GM19043 (cell line): ENCODE measurements around the gene CXXC5.
A peak's percentile ranks its signal among the peaks of the same experiment; 100 is the strongest.
"Not testable (repeated sequence)": the region's sequence is repeated elsewhere in the genome, so short reads cannot be mapped to it uniquely, and the experiment has no call there.

Experiments
- ATAC-seq: cut with Tn5 transposase; IDR thresholded peaks from one replicate; pipeline ENCODE4 v1.9.1; 2021; ENCODE audit warnings: low read depth; ENCODE audit not compliant: unreplicated experiment

Gene CXXC5

DNA sequence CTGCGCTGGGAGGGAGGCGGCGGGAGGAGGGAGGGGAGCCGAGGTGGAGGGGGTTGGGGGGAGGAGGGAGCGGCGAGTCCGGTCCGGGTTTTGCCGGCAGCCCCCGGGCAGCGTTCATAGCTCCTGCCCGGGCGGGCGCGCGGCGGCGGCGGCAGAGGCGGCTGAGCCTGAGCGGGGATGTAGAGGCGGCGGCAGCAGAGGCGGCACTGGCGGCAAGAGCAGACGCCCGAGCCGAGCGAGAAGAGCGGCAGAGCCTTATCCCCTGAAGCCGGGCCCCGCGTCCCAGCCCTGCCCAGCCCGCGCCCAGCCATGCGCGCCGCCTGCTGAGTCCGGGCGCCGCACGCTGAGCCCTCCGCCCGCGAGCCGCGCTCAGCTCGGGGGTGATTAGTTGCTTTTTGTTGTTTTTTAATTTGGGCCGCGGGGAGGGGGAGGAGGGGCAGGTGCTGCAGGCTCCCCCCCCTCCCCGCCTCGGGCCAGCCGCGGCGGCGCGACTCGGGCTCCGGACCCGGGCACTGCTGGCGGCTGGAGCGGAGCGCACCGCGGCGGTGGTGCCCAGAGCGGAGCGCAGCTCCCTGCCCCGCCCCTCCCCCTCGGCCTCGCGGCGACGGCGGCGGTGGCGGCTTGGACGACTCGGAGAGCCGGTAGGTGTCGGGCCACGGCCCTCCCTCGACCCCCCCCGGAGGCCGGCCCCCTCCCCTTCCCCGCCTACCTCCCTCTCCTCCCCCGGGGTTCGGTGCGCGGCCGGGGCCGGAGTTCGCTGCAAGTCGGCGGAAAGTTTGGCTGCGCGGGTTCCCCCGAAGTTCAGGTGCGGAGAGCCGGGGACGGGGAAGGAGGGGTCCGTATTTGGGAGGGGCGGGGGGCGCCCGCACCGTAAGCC lies at the start of gene CXXC5:
CXXC5 (plus strand) TSS at position 145 of the 877 bp plus-strand sequence. CDS start 32,175 bp downstream, outside the sequence.
- ATAC-seq: no peak

GRCh38 chr5:139598601-139598965 lies 49.6 kb upstream of the CXXC5 start:
- not testable (repeated sequence) for ATAC-seq

GRCh38 chr5:139600336-139600949 lies 47.7 kb upstream of the CXXC5 start:
- ATAC-seq: no peak

DNA sequence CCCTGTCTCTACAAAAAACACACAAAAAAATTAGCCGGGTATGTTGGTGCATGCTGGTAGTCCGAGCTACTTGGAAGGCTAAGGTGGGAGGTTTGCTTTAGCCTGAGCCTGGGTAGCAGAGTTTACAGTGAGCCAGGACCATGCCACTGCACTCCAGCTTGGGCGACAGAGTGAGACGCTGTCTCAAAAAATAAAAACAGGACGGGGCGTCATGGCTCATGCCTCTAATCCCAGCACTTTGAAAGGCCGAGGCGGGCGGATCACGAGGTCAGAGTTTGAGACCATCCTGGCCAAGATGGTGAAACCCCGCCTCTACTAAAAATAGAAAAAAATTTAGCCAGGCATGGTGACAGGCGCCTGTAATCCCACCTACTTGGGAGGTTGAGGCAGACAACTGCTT lies 46.7 kb upstream of the CXXC5 start:
- no peak for ATAC-seq

GRCh38 chr5:139601948-139602347 lies 46.2 kb upstream of the CXXC5 start:
- not testable (repeated sequence) for ATAC-seq

- no peak for ATAC-seq
These were observed 42.3 kb upstream of the CXXC5 start for GRCh38 chr5:139605887-139606286.

- ATAC-seq: no peak
These were observed 36.2 kb upstream of the CXXC5 start for GRCh38 chr5:139611703-139612584.

DNA sequence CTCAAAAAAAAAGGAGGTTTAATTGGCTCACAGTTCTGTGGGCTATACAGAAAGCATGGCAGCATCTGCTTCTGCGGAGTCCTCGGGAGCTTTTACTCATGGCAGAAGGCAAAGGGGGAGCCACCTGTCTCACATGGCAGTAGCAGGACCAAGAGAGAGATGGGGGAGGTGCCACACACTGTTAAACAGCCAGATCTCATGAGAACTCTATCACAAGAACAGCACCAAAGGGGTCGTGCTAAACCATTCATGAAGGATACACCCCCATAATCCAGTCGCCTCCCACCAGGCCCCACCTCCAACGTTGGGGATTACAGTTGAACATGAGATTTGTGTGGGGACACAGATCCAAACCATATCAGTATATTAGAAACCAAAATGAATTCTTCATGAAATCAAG lies 28.3 kb upstream of the CXXC5 start:
- ATAC-seq: no peak

- ATAC-seq: not testable (repeated sequence)
These were observed 22.8 kb upstream of the CXXC5 start for GRCh38 chr5:139625398-139625797.

DNA sequence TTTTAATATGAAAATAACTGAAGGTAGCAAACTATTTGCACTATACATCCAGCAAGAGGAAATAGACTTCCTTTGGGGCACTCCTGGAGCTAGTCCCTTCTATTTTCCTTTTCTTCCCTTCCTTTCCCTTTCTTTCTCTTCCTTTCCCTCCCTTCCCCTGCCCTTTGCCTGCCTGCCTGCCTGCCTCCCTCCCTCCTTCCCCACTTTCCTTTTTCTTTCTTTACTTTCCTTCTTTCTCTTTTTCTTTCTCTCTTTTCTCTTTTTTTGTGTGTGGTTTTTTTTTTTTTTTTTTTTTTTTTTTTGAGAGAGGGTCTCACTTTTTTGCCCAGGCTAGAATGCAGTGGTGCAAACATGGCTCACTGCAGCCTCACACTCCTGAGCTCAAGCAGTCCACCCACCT lies 17.3 kb upstream of the CXXC5 start:
- no peak for ATAC-seq

GRCh38 chr5:139631520-139632165 lies 16.5 kb upstream of the CXXC5 start:
- ATAC-seq: no peak

DNA sequence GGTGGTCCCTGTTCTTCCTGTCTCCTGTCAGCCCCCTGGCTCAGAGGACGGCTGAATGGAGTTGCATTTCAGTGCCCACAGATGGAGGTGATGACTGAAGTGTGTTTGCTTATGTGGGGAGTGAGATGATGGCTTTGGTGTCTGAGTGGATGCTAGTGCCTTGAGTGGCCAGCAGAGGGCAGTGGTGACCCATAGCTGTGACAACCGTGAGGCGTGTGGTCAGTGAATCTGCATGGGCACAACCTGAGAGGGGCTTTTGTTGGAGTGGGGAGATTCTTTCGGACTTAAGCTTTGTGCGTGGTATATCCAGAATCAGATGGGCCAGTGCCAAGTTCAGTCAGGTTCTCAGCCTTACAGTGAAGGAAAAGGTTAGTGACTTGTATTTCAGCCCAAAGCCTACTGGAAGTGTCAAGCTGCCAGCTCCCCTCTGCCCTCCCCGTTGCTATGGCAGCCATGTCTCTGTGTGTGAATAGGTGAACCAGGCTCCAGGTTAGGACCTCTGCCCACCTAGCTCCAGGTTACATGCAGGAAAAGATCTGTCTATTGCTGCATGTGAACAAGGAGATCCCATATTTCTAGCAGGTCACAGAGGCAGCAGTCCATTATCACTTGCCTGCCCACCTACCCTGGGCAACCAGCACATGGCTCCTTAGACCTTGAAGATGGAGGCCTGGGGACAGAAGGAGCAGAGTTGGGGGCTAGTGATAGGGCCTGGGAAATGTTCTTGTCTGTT lies 14.7 kb upstream of the CXXC5 start:
- no peak for ATAC-seq

DNA sequence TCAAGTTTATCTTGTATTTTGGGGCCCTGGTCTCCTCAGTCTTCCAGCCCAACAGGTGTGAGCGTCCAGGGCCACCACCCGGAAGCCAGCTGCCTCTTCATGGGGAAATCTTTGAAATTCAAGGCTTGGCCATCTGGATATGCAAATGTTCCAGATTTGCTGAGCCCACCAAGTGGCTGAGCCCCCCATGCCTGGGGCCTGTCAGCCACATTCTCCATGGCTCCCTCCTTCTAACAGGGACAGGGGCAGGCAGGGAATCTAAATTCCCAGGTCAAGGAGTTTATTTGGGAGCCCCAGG lies 14.2 kb upstream of the CXXC5 start:
- ATAC-seq: no peak

DNA sequence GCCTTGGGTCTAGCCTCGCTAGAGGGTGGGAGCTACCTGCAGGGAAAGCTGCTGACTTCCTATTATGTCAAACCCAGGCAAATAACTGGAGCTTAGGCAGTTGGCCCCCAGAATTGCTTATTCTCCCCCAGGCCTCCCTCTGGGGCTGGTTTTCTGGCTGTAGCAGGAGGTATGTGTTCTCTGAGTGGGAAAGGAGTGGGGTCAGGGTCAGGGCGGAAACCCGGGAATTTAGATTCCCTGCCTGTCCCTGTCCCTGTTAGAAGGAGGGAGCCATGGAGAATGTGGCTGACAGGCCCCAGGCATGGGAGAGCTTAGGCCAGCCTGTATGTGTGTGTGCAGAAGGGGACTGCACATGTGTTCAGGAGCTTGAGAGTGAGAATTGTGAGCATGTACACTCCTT lies 13.6 kb upstream of the CXXC5 start:
- ATAC-seq: no peak

DNA sequence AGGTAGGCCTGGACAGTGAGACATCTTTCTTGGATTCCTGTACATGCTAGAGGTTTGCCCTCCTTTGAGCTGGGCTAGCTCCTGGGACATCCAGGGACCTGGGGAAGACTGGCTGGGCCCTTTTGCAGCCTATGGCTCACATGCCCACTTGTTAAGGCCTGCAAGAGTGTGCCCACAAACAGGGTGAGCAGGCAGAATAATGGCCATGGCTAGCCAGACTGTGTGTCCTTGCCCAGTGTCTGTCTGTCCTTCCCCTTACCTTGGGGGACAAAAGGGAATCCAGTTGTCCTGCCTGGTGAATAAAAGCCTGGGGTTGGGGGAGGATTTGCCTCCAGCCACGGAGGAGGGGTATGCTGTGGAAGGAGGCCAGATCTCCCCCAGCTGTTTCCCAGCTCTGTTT lies 13.0 kb upstream of the CXXC5 start:
- no peak for ATAC-seq

- peak; percentile 13 for ATAC-seq
These were observed 12.4 kb upstream of the CXXC5 start for GRCh38 chr5:139635606-139636206.

GRCh38 chr5:139636207-139636792 lies 11.8 kb upstream of the CXXC5 start:
- peak; percentile 72 for ATAC-seq

DNA sequence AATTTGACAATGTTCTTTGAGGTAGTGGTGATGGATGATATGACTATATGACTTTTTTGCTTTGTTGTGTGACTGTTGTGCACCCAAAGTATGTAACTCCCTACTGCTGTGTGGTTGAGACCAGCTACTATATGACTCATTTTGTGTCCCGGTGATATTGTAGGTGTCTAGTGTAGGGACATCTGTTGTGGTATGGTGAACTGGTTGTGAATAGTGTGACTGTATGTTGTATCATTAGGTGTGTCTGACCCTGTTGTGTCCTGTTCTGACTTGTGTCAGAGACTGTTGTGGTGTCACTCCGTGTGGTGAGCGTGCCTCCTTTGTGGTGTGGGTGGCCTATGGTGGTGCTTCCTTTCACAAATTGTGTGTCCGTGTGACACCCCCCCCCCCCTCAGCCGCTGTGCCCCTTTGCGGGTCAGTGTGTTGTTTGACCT lies 11.2 kb upstream of the CXXC5 start:
- ATAC-seq: no peak

- ATAC-seq: no peak
These were observed 10.6 kb upstream of the CXXC5 start for GRCh38 chr5:139637438-139638089.
